Measurements from ENCODE around the gene KISS1R.

Gene KISS1R

DNA sequence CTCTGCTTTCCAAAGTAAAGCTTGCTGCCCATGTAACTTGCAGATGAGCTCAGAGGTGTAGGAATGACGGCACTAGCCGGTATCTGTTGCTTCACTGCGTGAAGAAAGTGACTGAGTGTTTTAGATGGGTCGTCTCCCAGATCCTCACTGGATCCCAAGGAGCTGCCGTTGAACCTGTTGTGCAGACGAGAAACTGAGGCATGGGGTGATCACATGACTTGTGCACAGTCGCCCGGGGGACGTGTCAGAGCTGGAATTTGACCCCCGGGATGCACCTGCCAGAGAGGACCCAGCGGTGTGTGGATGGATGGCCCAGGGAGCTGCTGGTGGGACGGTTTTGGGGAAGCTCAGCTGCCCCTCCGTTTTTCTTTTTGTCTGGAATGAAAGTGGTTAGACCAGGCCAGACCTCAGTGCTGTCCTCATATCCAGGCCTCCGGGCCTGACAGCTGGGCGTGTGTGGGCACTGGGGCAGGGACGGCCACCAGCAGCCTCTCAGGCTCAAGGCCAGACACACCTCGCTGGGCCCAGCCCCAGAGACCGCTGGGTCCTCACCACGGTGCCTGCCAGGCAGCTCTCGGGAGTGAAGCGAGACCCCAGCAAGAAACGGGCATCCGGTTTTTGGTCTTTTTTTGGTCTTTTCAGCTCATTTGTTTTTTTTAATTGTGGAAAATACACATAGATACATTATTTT, 21.2 kb downstream of the KISS1R start:
- DNase-seq (ENCODE audit: low read depth) = no peak

DNA sequence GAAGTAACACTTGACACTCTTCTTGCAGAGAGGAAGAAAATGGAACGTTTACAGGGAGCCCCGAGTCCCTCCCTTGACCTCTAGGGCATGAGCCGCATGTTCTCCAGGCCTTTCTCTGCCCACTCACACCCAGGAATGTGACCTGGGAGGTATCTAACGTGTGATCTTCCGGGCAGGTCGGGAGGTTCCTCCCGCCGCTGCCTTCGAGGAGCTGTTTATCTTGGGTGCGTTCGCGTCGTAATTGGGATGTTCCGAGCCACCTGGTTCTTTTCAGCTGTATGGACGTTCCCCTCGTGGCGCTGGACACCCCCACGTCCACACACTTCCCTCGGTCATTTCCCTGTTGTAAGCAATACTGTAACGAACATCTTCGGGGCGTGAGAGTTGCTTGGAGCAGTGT, 22.3 kb downstream of the KISS1R start:
- no peak for DNase-seq (ENCODE audit: low read depth)

DNA sequence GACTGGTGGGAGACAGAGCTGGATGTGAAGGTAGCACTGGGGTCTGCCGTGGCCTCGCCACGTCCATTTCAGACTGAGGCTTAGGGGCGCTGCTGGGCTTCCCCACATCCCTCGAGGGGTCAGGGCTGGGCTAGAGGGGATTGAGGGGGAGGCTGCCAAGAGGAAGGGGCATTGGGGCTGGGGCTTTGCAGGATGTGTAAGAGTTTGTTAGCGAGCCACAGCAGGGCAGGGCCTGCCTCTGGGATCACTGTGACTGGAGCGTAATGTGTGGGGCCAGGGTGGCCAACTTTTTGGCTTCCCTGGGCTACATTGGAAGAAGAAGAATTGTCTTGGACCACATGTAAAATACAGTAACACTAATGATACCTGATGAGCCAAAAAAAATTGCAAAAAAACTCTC, 22.8 kb downstream of the KISS1R start:
- no peak for DNase-seq (ENCODE audit: low read depth)

GRCh38 chr19:940591-941291, 23.6 kb downstream of the KISS1R start:
- no peak for DNase-seq (ENCODE audit: low read depth)

- DNase-seq (ENCODE audit: low read depth) = no peak
These were observed 24.4 kb downstream of the KISS1R start for GRCh38 chr19:941292-942132.

GRCh38 chr19:942133-942645, 25.1 kb downstream of the KISS1R start:
- DNase-seq (ENCODE audit: low read depth) = no peak

DNA sequence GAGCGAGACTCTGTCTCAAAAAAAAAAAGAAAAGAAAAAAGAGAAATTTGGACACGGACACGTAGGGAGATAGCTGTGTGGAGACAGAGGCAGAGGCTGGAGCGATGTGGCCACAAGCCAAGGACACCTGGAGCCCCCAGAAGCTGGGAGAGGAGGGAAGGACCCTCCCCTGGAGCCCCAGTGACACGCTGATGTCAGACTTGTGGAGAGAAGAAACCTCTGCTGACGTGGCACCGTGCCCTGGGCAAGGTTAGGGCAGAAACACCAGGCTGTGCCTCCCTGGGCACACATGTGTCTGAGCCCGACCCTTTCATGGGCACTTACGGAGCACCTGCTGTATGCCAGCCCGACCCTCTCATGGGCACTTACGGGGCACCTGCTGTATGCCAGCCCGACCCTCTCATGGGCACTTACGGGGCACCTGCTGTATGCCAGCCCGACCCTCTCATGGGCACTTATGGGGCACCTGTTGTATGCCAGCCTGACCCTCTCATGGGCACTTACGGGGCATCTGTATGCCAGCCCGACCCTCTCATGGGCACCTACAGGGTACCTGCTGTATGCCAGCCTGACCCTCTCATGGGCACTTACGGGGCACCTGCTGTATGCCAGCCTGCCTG, 26.5 kb downstream of the KISS1R start:
- DNase-seq (ENCODE audit: low read depth) = no peak

- no peak for DNase-seq (ENCODE audit: low read depth)
These were observed 27.0 kb downstream of the KISS1R start for GRCh38 chr19:944171-944567.

- DNase-seq (ENCODE audit: low read depth) = no peak
These were observed 27.6 kb downstream of the KISS1R start for GRCh38 chr19:944663-945241.

DNA sequence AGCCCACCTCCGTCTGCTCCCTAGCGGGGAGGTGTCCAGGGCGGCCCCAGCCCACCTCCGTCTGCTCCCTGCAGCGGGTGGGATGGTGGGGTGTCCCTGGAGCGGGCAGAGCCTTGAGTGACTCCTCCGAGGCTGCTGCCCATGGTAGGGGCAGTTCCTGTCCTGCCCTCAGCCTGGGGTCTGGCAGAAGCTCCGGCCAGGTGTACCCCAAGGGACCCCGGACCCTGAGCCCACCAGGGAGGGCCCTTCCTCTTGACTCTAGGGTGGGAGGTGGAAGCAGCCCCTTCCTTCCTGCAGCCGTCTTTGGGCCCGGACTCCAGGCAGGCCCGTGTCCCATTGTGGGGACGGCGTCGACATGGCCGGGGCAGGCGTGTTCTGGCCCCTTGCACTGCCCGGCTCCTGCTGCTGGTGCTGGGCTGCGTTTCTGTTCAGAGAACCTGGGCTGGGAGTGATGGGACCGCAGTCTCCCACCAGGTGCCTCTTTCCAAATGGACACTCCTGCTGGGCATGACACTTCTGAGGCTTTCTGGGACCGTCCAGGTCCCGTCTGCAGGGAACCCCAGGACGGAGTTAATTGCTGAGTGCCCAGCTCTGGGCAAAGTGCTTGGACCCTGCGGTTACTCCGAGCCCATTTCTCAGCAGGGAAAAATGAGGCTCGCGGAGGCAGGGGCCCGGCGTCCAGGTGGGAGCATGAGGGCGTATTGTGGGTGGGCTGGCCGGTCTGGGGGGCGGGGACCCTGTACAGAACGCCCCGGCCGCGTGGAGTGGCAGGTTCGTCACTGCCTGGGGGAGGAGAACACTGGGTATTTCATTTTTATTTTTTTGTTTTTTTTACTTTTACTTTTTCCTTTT, 28.5 kb downstream of the KISS1R start:
- DNase-seq (ENCODE audit: low read depth) = no peak

GRCh38 chr19:947090-947706, 30.1 kb downstream of the KISS1R start:
- no peak for DNase-seq (ENCODE audit: low read depth)

DNA sequence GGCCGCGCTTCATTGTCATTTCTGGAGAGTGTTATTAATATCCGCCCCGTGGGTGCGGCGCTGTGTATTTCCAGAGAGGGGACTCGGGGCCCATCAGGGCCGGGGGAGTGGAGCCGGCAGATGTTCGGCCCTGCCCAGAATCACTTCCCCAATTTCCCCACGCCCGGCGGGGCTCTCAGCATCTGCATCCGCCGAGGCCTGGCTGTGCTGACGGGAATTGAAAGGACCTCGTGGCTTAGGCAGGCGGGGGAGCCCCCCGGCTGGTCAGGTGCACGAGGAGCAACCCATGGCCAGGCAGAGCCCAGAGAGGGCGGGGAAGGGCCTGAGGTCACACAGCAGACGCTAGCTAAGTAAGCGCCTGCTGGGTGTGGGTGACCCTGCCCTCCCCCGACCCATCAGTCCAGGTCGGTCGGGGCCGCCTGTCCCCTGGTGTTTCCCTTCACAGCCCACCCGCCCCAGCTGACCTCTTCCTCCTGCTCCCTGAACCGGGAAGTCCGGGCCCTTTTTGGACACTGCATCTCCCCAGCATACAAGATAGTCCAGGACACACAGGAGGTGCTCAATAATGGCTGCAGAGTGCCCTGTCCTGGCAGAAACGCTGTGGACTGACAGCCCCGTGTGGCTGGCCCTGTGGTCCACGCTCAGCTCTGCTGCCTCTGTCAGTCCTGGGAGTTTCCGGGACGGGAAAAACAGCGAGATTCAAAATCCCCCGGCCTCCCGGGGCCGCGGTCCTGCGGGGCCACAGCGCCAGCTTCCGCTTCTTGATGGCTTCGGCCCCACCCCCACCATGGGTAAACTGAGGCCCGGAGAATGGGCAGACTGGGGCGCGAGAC, 30.8 kb downstream of the KISS1R start:
- DNase-seq (ENCODE audit: low read depth) = no peak

DNA sequence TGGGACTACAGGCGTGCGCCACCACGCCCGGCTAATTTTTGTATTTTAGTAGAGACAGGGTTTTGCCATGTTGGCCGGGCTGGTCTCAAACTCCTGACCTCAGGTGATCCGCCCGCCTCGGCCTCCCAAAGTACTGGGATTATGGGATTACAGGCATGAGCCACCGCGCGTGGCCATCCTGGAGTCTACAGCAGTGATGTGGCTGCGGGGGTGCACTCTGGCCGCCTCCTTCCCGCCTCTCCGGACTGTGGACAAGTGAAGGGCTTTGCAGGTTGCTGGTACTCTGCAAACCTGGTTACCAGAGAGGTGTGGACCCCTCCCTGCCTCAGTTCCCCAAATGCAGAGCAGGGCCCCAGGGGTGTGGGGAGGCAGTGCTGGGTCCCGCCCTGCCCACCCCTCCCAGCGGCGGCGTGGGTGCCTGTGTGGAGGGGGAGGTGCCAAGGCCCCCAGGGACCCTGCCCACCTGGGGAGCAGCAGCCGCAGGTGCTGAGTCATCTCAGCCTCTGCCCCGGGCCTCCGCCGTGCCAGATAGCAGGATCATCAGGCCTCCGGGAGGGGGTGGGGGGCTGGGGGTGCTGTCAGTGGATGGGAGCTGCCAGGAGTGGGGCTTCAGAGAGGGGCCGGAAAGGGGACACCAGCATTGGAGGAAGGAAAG, 31.8 kb downstream of the KISS1R start:
- no peak for DNase-seq (ENCODE audit: low read depth)

DNA sequence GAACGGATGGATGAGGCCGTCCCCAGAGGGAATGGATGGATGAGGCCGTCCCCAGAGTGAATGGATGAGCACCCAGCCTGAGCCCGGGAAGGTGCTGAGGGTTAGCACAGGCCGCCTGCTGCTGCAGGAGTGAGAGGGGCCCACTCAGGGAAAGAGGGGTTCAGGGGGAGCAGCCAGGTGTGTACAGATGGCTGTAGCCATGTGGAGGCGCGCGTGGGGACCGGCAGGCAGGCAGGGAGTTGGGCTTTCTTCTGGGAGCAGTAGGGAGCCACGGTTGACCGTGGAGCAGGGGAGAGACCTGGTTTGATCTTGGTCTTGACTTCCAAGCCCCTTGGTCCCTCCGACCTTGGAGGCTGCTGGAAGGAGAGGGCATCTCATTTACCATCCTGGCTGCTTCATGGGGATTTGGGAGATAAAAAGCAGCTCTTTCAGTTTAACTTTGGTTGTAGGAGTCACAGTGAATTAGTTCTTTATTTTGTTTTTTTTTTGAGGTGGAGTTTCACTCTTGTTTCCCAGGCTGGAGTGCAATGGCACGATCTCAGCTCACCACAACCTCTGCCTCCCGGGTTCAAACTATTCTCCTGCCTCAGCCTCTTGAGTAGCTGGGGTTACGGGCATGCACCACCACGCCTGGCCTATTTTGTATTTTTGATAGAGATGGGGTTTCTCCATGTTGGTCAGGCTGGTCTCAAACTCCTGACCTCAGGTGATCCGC, 33.4 kb downstream of the KISS1R start:
- no peak for DNase-seq (ENCODE audit: low read depth)

DNA sequence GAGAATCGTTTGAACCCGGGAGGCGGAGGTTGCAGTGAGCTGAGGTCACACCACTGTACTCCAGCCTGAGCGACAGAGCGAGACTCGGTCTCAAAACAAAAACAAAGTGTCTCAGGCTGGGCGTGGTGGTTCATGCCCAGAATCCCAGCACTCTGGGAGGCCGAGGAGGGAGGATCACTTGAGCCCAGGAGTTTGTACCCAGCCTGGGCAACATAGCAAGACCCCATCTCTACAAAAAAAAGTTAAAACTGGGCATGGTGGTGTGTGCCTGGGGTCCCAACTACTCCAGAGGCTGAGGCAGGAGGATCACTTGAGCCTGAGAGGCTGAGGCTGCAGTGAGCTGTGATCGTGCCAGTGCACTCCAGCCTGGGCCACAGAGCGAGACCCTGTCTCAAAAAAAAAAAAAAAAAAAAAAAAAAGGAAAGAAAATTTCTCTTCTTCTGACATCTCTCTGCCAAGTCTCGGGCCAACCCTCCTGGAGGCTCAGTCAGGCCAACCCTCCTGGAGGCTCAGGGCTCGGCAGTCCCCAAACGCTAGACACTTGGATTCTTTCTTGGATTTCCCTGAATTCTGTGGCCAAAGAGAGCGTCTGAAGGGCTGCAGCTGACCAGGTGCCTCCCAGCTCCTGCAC, 35.0 kb downstream of the KISS1R start:
- DNase-seq (ENCODE audit: low read depth) = no peak

DNA sequence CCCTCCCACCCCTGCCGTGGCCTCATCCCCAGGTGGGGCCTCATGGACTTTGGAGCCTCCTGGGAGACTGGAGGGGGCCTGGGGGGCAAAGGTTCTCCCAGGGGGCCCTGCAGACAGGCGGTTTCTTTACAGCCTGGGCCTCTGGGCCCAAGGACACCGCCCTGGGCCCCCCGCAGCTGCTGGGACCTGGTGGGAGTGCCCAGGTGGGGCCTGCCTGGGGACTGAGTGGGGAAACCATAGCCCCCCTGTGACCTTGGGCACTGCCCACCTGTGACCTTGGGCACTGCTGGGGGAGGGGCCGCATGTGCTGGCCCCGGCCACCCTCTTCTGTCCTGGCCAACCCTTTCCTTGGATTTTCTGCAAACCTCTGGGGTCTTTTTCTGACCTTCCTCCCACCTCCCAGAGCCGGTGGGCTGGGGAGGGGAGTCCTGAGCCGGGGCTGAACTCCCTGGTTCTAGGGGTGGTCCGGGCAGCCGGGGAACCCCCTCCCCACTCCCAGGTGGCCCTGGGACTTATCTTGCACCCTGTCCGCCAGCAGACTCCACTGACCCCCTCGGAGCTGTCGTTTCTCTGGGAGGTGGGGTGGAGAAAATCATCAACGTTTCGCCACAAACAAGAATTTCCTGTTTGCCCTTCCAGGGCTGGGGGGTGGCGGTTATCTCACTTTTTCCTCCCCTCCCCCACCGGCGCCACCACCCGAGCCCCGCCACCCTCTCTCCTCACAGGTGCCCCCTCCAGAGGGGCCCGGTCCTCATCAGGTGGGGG, 35.7 kb downstream of the KISS1R start:
- DNase-seq (ENCODE audit: low read depth) = peak; percentile 65
